NCI-H82 treated with DMSO at 0.1 percent for 48 hours (cell line): ENCODE data around the gene TAOK1.
"Not testable (repeated sequence)": the region's sequence is repeated elsewhere in the genome, so short reads cannot be mapped to it uniquely, and the experiment has no call there.

Source experiments
- DNase-seq: peaks from one replicate; lab custom pipeline; 2025; ENCODE audit not compliant: unreplicated experiment; lab: John Stamatoyannopoulos, UW

Gene TAOK1

GRCh38 chr17:29533976-29534375 lies 143.8 kb downstream of the TAOK1 start:
- no peak for DNase-seq

DNA sequence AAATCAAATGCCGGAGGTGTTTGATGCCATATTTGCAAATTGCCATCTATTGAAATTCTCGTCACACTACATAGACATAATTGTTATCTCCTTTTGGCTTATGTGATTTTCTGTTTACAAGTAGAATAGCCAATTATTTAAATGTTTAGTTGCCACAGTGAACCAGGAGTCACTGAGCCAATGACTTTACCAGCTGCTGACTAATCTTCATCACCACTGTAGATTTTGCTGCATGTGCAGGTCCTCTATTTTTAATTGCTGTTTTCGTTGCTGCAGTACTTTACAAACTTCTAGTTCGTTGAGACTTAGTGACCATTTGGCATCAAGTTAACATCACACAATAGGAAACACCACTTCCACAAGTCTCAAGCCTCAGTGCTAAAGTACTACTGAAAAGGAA lies 153.9 kb downstream of the TAOK1 start:
- DNase-seq, result no peak

- no peak for DNase-seq
These were observed 155.9 kb downstream of the TAOK1 start for GRCh38 chr17:29546085-29546484.

DNA sequence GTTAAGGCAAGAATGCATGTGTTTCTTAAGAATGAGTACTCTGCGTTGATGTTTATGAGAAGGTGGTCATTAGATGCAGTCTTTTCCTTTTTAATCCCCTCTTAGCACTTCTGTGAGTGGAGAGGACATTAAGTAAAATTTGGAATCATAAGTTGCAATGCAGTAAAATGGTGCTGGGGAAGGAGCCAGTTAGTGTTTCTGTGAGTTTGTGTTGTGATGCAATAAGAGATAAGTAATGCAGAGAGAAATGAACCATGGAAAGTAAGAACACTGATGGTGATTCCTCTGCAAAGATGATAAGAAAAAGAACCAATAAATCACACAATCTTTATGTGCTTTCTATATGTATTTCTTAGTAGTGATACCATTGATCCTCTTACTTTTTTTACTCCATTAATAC lies 156.7 kb downstream of the TAOK1 start:
- no peak for DNase-seq

- DNase-seq, result no peak
These were observed 159.2 kb downstream of the TAOK1 start for GRCh38 chr17:29549177-29549923.

GRCh38 chr17:29555840-29556239 lies 165.7 kb downstream of the TAOK1 start:
- no peak for DNase-seq

GRCh38 chr17:29557085-29557738 lies 167.0 kb downstream of the TAOK1 start:
- no peak for DNase-seq

DNA sequence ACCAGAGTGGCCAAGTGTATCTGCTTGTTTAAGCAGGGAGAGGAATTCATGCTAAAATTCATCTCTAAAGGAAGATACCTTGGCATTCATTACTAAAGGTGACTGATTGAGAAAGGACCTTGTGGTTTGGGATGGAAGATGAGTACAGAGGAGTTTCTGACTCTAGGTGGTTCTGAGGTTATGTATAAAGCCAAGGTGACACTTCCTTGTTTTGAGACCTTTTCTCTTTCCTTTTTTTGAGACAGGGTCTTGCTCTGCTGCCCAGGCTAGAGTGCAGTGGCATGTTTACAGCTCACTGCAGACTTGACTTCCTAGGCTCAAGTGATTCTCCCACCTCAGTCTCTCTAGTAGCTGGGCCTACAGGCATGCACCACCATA lies 167.6 kb downstream of the TAOK1 start:
- no peak for DNase-seq

DNA sequence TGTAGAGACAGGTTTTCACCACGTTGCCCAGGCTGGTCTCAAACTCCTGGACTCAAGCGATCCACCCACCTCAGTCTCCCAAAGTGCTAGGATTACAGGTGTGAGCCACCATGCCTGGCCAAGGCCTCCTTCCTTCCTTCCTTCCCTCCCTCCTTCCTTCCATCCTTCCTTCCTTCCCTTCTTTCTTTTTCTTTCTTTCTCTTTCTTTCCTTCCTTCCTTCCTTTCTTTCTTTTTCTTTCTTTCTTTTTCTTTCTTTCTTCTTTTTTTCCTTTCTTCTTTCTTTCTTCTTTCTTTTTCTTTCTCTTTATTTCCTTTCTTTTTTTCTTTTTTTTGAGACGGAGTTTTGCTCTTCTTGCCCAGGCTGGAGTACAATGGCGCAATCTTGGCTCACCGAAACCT lies 168.0 kb downstream of the TAOK1 start:
- DNase-seq, result not testable (repeated sequence)

GRCh38 chr17:29559640-29560039 lies 169.5 kb downstream of the TAOK1 start:
- DNase-seq, result no peak

DNA sequence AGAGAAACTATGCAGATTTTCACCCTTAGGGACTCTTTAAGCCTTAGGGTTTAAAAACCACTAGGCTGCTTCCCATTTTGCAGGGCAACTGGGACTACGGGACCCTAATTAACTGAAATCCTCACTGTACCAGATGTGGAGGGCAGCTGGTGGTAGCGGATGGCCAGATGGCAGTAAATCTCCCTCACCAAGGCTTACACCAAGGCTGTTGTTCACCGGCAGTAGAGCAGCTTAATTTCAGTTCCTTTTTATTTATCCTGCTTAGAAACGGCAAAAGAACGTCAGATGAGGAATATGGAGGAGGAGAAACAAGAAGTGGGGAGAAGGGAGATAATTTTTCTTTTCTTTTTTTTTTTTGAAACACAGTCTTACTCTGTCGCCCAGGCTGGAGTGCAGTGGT lies 170.2 kb downstream of the TAOK1 start:
- peak; percentile 99 for DNase-seq

DNA sequence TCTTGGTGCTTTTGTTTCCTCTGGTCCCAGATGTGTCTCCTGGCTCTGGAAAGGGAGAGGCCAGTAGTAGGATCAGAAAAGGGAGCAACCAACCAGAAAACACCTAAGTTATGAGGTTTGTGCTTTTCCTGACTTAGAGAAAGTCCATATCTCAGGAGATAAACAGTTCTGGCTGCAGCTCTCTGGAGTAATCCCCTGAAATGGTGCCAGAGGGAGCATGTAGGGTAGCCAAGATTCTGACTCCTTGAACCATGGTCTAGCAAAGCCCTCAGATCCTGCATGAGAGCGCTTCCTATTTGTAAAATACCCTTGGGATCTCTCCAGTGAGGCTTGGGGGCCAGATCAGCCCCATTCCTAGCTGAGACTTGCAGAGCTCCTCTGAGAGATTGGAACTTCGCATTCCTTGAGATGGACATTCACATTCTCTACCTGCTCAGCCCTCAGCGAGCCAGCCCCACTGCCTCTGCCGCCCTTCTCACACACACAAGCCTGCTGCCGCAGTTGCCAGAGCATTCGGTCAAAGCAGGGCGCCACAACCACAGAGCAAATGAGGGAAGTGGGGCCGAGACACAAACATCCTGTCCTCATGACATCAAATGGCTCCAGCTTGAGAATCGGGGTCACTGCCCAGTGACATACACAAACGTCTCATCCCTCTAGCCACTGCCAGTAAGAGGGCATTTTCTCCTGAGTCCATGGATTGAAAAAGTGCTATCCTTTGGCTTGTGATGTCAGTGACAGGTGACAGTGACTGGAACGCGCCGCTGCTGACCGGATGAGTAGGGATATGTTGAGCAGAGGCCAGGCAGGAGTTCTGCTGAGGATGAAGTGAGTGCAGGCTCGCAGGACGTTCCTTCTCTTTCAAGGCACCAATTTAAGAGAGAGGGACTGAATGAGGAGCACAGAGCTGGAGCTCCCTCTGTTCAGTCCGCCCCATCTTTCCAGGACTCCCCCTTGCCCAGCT lies 171.7 kb downstream of the TAOK1 start:
- DNase-seq, result peak; percentile 34

DNA sequence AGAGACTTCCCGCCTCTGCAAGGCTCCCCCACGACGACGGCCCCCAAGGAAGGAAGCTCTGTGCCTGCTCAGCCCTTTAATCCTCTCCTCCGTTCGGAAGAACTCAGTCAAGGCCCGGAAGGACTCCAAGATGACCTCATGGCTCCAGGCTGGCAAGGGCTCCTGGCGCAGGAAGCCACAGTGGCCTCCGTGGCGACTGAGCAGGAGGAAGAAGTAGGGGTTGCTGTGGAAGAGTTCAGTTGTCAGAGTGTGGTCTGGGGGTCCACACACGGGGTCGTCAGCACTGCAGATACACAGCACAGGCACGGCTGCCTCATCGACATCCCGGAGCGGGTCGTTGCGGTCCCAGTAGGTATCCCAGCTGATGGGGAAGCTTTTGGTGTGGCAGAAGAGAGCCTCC lies 172.5 kb downstream of the TAOK1 start:
- no peak for DNase-seq

DNA sequence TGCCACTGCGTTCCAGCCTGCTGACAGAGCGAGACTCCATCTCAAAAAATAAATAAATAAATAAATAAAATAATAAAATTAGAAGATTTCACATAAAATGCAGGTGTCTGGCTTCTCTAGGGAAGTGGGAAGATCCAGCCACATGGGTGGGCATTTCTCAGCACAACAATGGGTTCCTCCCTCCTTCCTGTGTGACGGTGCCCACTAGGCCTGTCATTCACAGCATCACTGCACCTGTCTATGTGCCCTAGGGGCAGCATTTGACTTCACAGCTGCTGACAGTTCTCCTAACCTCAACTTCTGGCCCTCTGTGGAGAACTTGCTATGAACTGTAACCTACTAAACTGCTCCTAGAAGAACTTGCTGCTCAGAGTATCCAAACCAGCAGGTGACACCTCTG lies 173.7 kb downstream of the TAOK1 start:
- DNase-seq, result no peak

- DNase-seq, result peak; percentile 49
These were observed 175.7 kb downstream of the TAOK1 start for GRCh38 chr17:29565643-29566472.

DNA sequence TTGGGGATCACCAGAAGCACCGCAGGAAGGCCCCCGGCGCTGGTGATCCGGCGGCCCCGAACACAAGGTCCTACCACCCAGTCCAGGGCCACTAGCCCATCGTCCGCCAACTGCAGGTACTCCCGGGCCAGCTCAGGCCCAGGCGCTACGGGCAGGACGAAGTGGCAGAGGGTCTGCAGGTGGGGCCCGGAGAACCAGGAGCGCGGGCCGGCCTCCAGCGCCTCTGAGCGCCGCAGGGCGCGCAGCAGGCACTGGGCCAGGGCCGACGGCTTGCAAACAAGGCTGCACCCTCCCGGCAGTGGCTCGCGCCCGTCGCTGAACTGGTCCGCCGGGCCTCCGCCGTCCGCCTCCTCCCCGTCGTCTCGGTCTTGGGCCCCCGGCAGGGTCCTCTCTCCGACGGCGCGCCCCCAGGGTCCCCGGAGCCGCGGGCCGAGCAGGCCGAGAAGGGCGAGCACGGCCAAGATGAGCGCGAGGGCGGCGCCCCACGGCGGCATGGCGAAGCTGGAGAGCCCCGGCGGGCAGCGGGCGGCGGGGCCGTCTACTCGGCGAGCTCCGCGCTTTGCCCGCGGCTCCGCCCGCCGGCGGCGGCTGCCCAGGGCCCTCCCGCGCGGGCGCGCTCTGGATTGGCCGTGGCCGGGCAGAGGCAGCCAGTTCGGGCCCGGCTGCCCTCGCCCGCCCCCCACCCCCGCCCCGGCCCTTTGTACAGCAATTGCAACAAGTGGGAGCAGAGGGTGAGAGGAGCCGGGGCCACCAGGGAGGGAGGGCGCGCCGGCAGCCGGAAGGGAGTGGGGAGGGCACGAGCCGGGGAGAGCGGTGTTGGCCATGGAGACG lies 176.5 kb downstream of the TAOK1 start, which contains the start of gene ABHD15:
ABHD15 (minus strand) TSS at position 565 of the 831 bp plus-strand sequence; CDS start at position 494, 71 bp downstream.
- no peak for DNase-seq

DNA sequence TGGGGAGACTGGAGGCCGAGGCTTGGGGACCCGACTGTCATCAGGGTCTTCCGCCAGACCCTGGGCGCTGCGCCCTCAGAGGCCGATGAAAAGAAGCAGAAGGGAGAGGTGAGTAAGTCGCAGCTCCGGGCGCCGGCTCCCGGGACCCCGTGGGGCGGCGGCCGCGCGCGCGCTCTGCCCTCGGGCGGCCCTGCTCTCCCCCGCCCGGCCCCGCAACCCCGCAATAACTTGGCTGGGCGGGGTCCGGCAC lies 177.1 kb downstream of the TAOK1 start:
- DNase-seq, result no peak

- DNase-seq, result peak; percentile 33
These were observed 177.6 kb downstream of the TAOK1 start for GRCh38 chr17:29567554-29568330.
